DOHH2 (cell line): ENCODE data around the gene SOX9.

Experiments used
- CTCF ChIP-seq: fragments of 200-600 bp; sonication (generic); IDR thresholded peaks from one replicate; pipeline ENCODE4 v1.5.1; 2014; ENCODE audit warnings: antibody characterized with exemption, mild to moderate bottlenecking, low read depth, low read length; ENCODE audit not compliant: poor library complexity, severe bottlenecking
- EZH2phosphoT487 ChIP-seq: fragments of 200-600 bp; sonication (generic); IDR thresholded peaks from 2 replicates; pipeline ENCODE4 v1.6.1; 2017; ENCODE audit warnings: borderline replicate concordance, mild to moderate bottlenecking, antibody characterized with exemption, low read length, moderate library complexity, mixed read lengths

- no peak for TF ChIP-seq CTCF
- no peak for TF ChIP-seq EZH2phosphoT487
These were observed 18.4 kb downstream of the SOX9 start for GRCh38 chr17:72139212-72139611.
